Mucosa of rectum (tissue), 2 donors: ENCODE results near the gene ENDOV.
"Not testable (repeated sequence)": the region's sequence is repeated elsewhere in the genome, so short reads cannot be mapped to it uniquely, and the experiment has no call there.

Experiments used
- H3K27ac ChIP-seq, 2 donors: one replicate each; pipeline ENCODE4 v1.7.0; 2013; ENCODE audit warnings: inconsistent platforms in 2 of 2, low read depth in 2 of 2, low read length in 2 of 2
- H3K27me3 ChIP-seq, 2 donors: one replicate each; pipeline ENCODE4 v1.7.0; 2013; ENCODE audit warnings: low read length in 2 of 2; ENCODE audit not compliant: control insufficient read depth in 2 of 2, insufficient read depth in 2 of 2
- H3K36me3 ChIP-seq, 2 donors: one replicate each; pipeline ENCODE4 v1.7.0; 2013; ENCODE audit warnings: low read length in 2 of 2; ENCODE audit not compliant: control insufficient read depth in 2 of 2, insufficient read depth in 2 of 2
- H3K4me1 ChIP-seq, 2 donors: one replicate each; pipeline ENCODE4 v1.7.0; 2013; ENCODE audit warnings: low read length in 2 of 2, mild to moderate bottlenecking in 1 of 2; ENCODE audit not compliant: control insufficient read depth in 2 of 2, insufficient read depth in 2 of 2
- H3K4me3 ChIP-seq, 2 donors: one replicate each; pipeline ENCODE4 v1.7.0; 2013; ENCODE audit warnings: low read length in 2 of 2
- H3K9ac ChIP-seq, 2 donors: one replicate each; pipeline ENCODE4 v1.7.0; 2013; ENCODE audit warnings: low read length in 2 of 2, low read depth in 1 of 2, mild to moderate bottlenecking in 1 of 2
- H3K9me3 ChIP-seq, 2 donors: one replicate each; pipeline ENCODE4 v1.7.0; 2013; ENCODE audit warnings: low read length in 2 of 2; ENCODE audit not compliant: control insufficient read depth in 2 of 2
- donor health status: healthy.
- donor health status: Normal muscosa, but diverticular disease.

The ENDOV gene

DNA sequence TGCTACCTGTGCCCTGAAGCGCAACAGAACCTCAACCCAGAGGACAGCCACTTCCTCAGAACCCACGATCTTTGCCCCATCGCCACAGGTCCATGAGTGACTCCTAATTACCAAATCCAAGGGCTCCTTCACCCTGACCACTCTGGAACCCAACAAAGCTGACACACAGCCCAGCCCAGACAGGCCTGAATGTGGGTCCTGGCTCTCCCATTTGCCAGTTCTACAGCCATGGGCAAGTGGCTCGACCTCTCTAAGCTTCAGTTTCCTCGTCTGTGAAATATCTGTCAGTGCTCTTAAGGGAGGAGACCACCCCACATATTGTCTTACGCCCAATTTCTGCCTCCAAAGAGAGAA is 18.0 kb upstream of the ENDOV start:
- Histone ChIP-seq H3K36me3 (peaks cover 20 to 28% of the 10 kb centered on the region in 2 donors), H3K27me3 (no peaks in the 10 kb centered on the region), H3K4me3 (no peak overlapping the region), H3K9me3 (no peaks in the 10 kb centered on the region), H3K27ac (no peak overlapping the region), H3K9ac (no peak overlapping the region), H3K4me1 (no peaks in the 10 kb centered on the region)

- Histone ChIP-seq H3K27me3 (no peaks in the 10 kb centered on the region), H3K4me1 (no peaks in the 10 kb centered on the region), H3K27ac (no peak overlapping the region)
Measured at GRCh38 chr17:80397686-80398085, 17.3 kb upstream of the ENDOV start.

DNA sequence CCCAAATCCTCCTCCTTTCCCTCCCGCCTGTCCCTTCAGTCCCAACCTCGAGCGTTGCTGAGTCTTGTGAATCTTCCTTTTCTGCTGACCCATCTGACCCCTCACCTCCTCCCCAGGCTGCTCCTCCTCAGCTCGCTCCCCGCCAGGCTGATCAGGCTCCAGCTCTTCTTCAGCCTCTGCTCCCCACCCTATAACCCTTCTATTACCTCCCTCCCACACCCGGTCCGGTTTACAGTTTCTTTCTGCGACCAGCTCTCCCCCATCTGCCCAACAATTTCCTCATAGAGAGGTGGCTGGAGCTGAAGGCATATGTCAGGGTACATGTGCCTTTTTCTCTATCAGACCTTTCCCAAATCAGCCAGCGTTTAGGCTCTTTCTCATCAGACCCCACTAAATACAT is 13.9 kb upstream of the ENDOV start:
- H3K27ac ChIP-seq, H3K4me3 ChIP-seq, H3K4me1 ChIP-seq, H3K36me3 ChIP-seq, H3K27me3 ChIP-seq, H3K9me3 ChIP-seq, H3K9ac ChIP-seq: not testable (repeated sequence)

More at GRCh38 chr17:80397686-80398085, 17.3 kb upstream of the ENDOV start:
- no peaks in the 10 kb centered on the region for H3K9me3 ChIP-seq
- H3K36me3 ChIP-seq: peaks cover 16 to 24% of the 10 kb centered on the region in 2 donors
- no peak overlapping the region for H3K4me3 ChIP-seq
- H3K9ac ChIP-seq: no peak overlapping the region

DNA sequence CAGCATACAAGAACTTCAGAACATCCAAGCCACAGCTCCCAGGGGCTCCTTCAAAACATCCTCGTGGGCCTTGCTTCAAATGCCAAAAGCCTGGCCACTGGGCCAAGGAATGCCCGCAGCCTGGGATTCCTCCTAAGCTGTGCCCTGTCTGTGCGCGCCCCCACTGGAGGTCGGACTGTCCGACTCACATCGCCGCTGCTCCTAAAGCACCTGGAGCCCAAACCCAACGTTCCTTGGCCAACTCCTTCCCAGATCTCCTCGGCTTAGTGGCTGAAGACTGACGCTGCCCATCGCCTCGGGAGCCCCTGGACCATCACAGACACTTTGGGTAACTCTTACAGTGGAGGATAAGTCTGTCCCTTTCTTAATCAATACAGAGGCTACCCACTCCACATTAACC is 12.9 kb upstream of the ENDOV start:
- not testable (repeated sequence) for H3K27me3 ChIP-seq, H3K9ac ChIP-seq, H3K9me3 ChIP-seq, H3K4me3 ChIP-seq, H3K27ac ChIP-seq, H3K36me3 ChIP-seq, H3K4me1 ChIP-seq

GRCh38 chr17:80402959-80403358 is 12.0 kb upstream of the ENDOV start:
- Histone ChIP-seq H3K36me3 (no peaks in the 10 kb centered on the region), H3K4me3 (no peak overlapping the region), H3K27ac (no peak overlapping the region), H3K9ac (no peak overlapping the region), H3K9me3 (no peaks in the 10 kb centered on the region), H3K27me3 (no peaks in the 10 kb centered on the region), H3K4me1 (no peaks in the 10 kb centered on the region)

DNA sequence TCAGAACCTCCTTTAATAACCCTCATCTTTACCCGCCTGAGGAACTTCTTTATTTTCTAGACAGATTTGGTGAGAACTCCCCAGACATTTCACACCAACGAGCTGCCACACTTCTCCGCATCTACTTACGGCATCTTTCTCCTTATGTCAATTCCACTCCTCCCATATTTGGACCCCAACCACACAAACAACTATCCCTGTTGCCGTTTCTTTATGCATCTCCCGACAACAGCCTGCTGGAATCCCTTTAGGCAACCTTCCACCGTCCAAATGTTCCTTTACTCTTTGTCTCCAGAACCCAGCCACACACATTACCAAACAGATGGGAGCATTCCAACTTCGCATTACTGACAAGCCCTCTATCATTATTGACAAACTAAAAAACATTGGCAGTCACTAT is 8.8 kb upstream of the ENDOV start:
- no peaks in the 10 kb centered on the region for H3K27me3 ChIP-seq
- H3K27ac ChIP-seq: no peak overlapping the region
- no peaks in the 10 kb centered on the region for H3K36me3 ChIP-seq
- no peaks in the 10 kb centered on the region for H3K9me3 ChIP-seq
- H3K4me3 ChIP-seq: no peak overlapping the region
- no peaks in the 10 kb centered on the region for H3K4me1 ChIP-seq
- H3K9ac ChIP-seq: no peak overlapping the region

DNA sequence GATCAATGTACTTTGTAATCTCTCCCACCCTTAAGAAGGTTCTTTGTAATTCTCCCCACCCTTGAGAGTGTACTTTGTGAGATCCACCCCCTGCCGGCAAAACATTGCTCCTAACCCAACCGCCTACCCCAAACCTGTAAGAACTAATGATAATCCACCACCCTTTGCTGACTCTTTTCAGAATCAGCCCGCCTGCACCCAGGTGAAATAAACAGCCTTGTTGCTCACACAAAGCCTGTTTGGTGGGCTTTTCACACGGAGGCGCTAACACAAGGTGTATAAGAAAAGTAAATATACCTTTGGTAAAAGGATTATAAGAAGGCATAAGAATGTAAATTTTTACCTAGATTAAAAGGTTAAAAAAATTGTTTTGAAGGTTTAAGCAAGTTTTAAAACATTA is 7.0 kb upstream of the ENDOV start:
- H3K9me3 ChIP-seq, H3K27ac ChIP-seq, H3K9ac ChIP-seq, H3K36me3 ChIP-seq, H3K4me1 ChIP-seq, H3K4me3 ChIP-seq, H3K27me3 ChIP-seq: not testable (repeated sequence)

GRCh38 chr17:80408872-80409271 is 6.1 kb upstream of the ENDOV start:
- Histone ChIP-seq H3K9ac (no peak overlapping the region), H3K27ac (no peak overlapping the region), H3K9me3 (no peaks in the 10 kb centered on the region), H3K4me3 (no peak overlapping the region), H3K36me3 (no peaks in the 10 kb centered on the region), H3K4me1 (peaks cover 0 to under 1% of the 10 kb centered on the region in 2 donors), H3K27me3 (peaks cover 0 to 3% of the 10 kb centered on the region in 2 donors)

GRCh38 chr17:80409626-80410025 is 5.3 kb upstream of the ENDOV start:
- no peaks in the 10 kb centered on the region for H3K36me3 ChIP-seq
- H3K4me3 ChIP-seq: no peak overlapping the region

DNA sequence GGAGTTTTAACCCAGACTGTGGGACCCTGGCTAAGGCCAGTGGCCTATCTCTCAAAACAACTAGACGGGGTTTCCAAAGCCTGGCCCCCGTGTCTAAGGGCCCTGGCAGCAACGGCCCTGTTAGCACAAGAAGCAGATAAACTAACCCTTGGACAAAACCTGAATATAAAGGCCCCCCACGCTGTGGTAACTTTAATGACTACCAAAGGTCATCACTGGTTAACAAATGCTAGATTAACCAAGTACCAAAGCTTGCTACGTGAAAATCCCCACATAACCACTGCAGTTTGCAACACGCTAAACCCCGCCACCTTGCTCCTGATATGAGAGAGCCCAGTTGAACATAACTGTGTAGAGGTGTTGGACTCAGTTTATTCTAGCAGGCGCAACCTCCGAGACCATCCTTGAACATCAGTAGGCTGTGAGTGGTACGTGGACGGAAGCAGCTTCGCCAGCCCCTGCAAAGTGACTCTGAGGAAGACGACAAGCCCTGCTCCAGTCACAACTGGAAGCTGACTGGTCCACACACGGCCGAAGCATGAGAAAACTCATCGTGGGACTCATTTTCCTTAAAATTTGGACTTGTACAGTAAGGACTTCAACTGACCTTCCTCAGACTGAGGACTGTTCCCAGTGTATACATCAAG is 4.4 kb upstream of the ENDOV start:
- not testable (repeated sequence) for H3K4me3 ChIP-seq, H3K9me3 ChIP-seq, H3K4me1 ChIP-seq, H3K36me3 ChIP-seq, H3K27ac ChIP-seq, H3K9ac ChIP-seq, H3K27me3 ChIP-seq

More at GRCh38 chr17:80409626-80410025, 5.3 kb upstream of the ENDOV start:
- H3K4me1 ChIP-seq: peaks cover 7 to 8% of the 10 kb centered on the region in 2 donors
- H3K9ac ChIP-seq: no peak overlapping the region
- peaks cover 0 to 3% of the 10 kb centered on the region in 2 donors for H3K27me3 ChIP-seq
- H3K9me3 ChIP-seq: no peaks in the 10 kb centered on the region
- no peak overlapping the region for H3K27ac ChIP-seq
